IMR-90 (cell line): ENCODE results near the gene HEATR5A. TPM values are rescaled to one million over a fixed set of nuclear protein-coding genes. Genes with fewer than 3 reads are reported as not detected.

Experiments
- ATAC-seq: fragments of 200-7000 bp; cut with Tn5 transposase; 2 replicates; pipeline ENCODE4 v1.9.1; 2020; ENCODE audit warnings: low read depth, mild to moderate bottlenecking, moderate library complexity
- BruUV-seq: library from RNA; stranded (reverse); fragments of 400-500 nt; replicated peaks from 2 replicates; lab custom pipeline; 2021; lab: Mats Ljungman, UMichigan
- CTCF ChIA-PET: fragments of 300-600 bp; formaldehyde crosslinking; extraction: SDS; loops from one replicate; lab custom pipeline; 2021; ENCODE audit warnings: antibody characterized with exemption; lab: Yijun Ruan, JAX
- POLR2A ChIA-PET: fragments of 300-600 bp; sonication (Branson Sonifier 250); formaldehyde crosslinking; loops from one replicate; lab custom pipeline; 2022; ENCODE audit warnings: antibody characterized with exemption; ENCODE audit not compliant: unreplicated experiment; lab: Charles Lee
- DNase-seq: peaks from one replicate; pipeline ENCODE4 v3.0.0; 2013
- H2AFZ ChIP-seq: replicated peaks from 2 replicates; pipeline ENCODE3; 2013; ENCODE audit warnings: low read length, mild to moderate bottlenecking; ENCODE audit not compliant: poor library complexity
- H2AK5ac ChIP-seq: 2 replicates; pipeline ENCODE4 v1.6.1; 2013; ENCODE audit warnings: low read depth, low read length, inconsistent platforms
- H2AK9ac ChIP-seq: replicated peaks from 2 replicates; pipeline ENCODE3; 2013; ENCODE audit warnings: mild to moderate bottlenecking, low read depth, low read length, moderate library complexity; ENCODE audit not compliant: poor library complexity
- H2BK120ac ChIP-seq: 2 replicates; pipeline ENCODE4 v1.6.1; 2013; ENCODE audit warnings: low read depth, low read length, inconsistent platforms
- H2BK15ac ChIP-seq: 3 replicates; pipeline ENCODE4 v1.6.1; 2013; ENCODE audit warnings: low read depth, low read length, inconsistent platforms
- H2BK20ac ChIP-seq: 2 replicates; pipeline ENCODE4 v1.6.1; 2013; ENCODE audit warnings: low read depth, mild to moderate bottlenecking, inconsistent platforms, low read length, moderate library complexity
- H2BK5ac ChIP-seq: 2 replicates; pipeline ENCODE4 v1.6.1; 2013; ENCODE audit warnings: mild to moderate bottlenecking, low read depth, low read length, inconsistent platforms; ENCODE audit not compliant: poor library complexity, severe bottlenecking
- H3K14ac ChIP-seq: replicated peaks from 2 replicates; pipeline ENCODE4 v1.6.1; 2013; ENCODE audit warnings: low read depth, low read length, inconsistent platforms
- H3K18ac ChIP-seq: 2 replicates; pipeline ENCODE4 v1.6.1; 2013; ENCODE audit warnings: low read depth, low read length, control low read depth
- H3K23ac ChIP-seq: 2 replicates; pipeline ENCODE4 v1.6.1; 2013; ENCODE audit warnings: low read depth, low read length, inconsistent platforms
- H3K27ac ChIP-seq: 2 replicates; pipeline ENCODE4 v1.5.1; 2013; ENCODE audit warnings: mild to moderate bottlenecking, control low read depth, low read length; ENCODE audit not compliant: insufficient read depth
- H3K27me3 ChIP-seq: 2 replicates; pipeline ENCODE4 v1.6.1; 2013; ENCODE audit warnings: low read length; ENCODE audit not compliant: control insufficient read depth, insufficient read depth
- H3K36me3 ChIP-seq: 2 replicates; pipeline ENCODE4 v1.6.1; 2013; ENCODE audit warnings: low read length, mixed read lengths; ENCODE audit not compliant: control insufficient read depth, insufficient read depth
- H3K4ac ChIP-seq: 2 replicates; pipeline ENCODE4 v1.6.1; 2013; ENCODE audit warnings: low read depth, low read length, inconsistent platforms
- H3K4me1 ChIP-seq: 2 replicates; pipeline ENCODE4 v1.6.1; 2013; ENCODE audit warnings: low read length, mixed read lengths; ENCODE audit not compliant: control insufficient read depth, insufficient read depth
- H3K4me2 ChIP-seq: 2 replicates; pipeline ENCODE4 v1.6.1; 2013; ENCODE audit warnings: low read depth, mild to moderate bottlenecking, control low read depth, low read length, moderate library complexity
- H3K4me3 ChIP-seq: 2 replicates; pipeline ENCODE4 v1.5.1; 2013; ENCODE audit warnings: low read depth, mild to moderate bottlenecking, control low read depth, low read length, moderate library complexity; ENCODE audit not compliant: insufficient read depth
- H3K56ac ChIP-seq: 2 replicates; pipeline ENCODE4 v1.6.1; 2013; ENCODE audit warnings: low read length, inconsistent platforms; ENCODE audit not compliant: insufficient read depth; ENCODE audit errors: extremely low read depth
- H3K79me1 ChIP-seq, 2 experiments: 2 replicates each; pipeline ENCODE4 v1.6.1; 2013; ENCODE audit warnings: low read length in 2 of 2, inconsistent platforms in 1 of 2, low read depth in 1 of 2
- H3K9ac ChIP-seq: 2 replicates; pipeline ENCODE4 v1.6.1; 2013; ENCODE audit warnings: low read depth, low read length, control low read depth
- H3K9me1 ChIP-seq: 2 replicates; pipeline ENCODE4 v1.6.1; 2013; ENCODE audit warnings: low read length, inconsistent platforms; ENCODE audit not compliant: insufficient read depth
- H3K9me3 ChIP-seq: 2 replicates; pipeline ENCODE4 v1.6.1; 2013; ENCODE audit warnings: low read length; ENCODE audit not compliant: control insufficient read depth, insufficient read depth
- H4K20me1 ChIP-seq: 2 replicates; pipeline ENCODE4 v1.6.1; 2013; ENCODE audit warnings: low read length, inconsistent platforms; ENCODE audit not compliant: insufficient read depth
- H4K5ac ChIP-seq: 2 replicates; pipeline ENCODE4 v1.6.1; 2013; ENCODE audit warnings: mild to moderate bottlenecking, low read depth, low read length, control low read depth
- H4K8ac ChIP-seq, 2 experiments: 2 replicates each; pipeline ENCODE4 v1.6.1; 2013; ENCODE audit warnings: low read depth in 2 of 2, low read length in 2 of 2, control low read depth in 1 of 2, inconsistent platforms in 1 of 2
- H4K91ac ChIP-seq: 2 replicates; pipeline ENCODE4 v1.6.1; 2013; ENCODE audit warnings: low read depth, low read length, inconsistent platforms; ENCODE audit not compliant: insufficient read depth
- BHLHE40 ChIP-seq: fragments of 150-350 bp; IDR thresholded peaks from 2 replicates; pipeline ENCODE4 v1.6.1; 2016; ENCODE audit warnings: mild to moderate bottlenecking, low read depth, low read length
- CEBPB ChIP-seq: IDR thresholded peaks from 2 replicates; pipeline ENCODE4 v1.6.1; 2012; ENCODE audit warnings: low read depth, low read length, improper control_type of control experiment
- CHD1 ChIP-seq: IDR thresholded peaks from 2 replicates; pipeline ENCODE4 v1.6.1; 2012; ENCODE audit warnings: low read depth, low read length, improper control_type of control experiment
- ELK1 ChIP-seq: fragments of 150-350 bp; IDR thresholded peaks from 2 replicates; pipeline ENCODE4 v1.6.1; 2016; ENCODE audit warnings: low read depth, mild to moderate bottlenecking, low read length, moderate library complexity, borderline replicate concordance
- FOS ChIP-seq: fragments of 150-350 bp; IDR thresholded peaks from 2 replicates; pipeline ENCODE4 v1.6.1; 2016; ENCODE audit warnings: low read depth, low read length
- MAFK ChIP-seq: IDR thresholded peaks from 2 replicates; pipeline ENCODE4 v1.6.1; 2012; ENCODE audit warnings: low read depth, low read length, improper control_type of control experiment
- MAZ ChIP-seq: IDR thresholded peaks from 2 replicates; pipeline ENCODE4 v1.6.1; 2012; ENCODE audit warnings: low read depth, mild to moderate bottlenecking, low read length, improper control_type of control experiment, moderate library complexity, borderline replicate concordance
- MXI1 ChIP-seq: IDR thresholded peaks from 2 replicates; pipeline ENCODE4 v1.6.1; 2012; ENCODE audit warnings: low read depth, mild to moderate bottlenecking, low read length, moderate library complexity, borderline replicate concordance
- NFE2L2 ChIP-seq: fragments of 150-350 bp; IDR thresholded peaks from 2 replicates; pipeline ENCODE4 v1.6.1; 2016; ENCODE audit warnings: low read depth, mild to moderate bottlenecking, low read length
- POLR2A ChIP-seq: IDR thresholded peaks from 2 replicates; pipeline ENCODE4 v1.6.1; 2012; ENCODE audit warnings: mild to moderate bottlenecking, low read depth, low read length
- RAD21 ChIP-seq: IDR thresholded peaks from 2 replicates; pipeline ENCODE4 v1.6.1; 2012; ENCODE audit warnings: low read length, improper control_type of control experiment
- RCOR1 ChIP-seq: IDR thresholded peaks from 2 replicates; pipeline ENCODE4 v1.6.1; 2012; ENCODE audit warnings: mild to moderate bottlenecking, low read length, improper control_type of control experiment; ENCODE audit not compliant: insufficient replicate concordance
- RFX5 ChIP-seq: IDR thresholded peaks from 2 replicates; pipeline ENCODE4 v1.8.0; 2012; ENCODE audit warnings: low read depth, mild to moderate bottlenecking, low read length, moderate library complexity
- SMC3 ChIP-seq: fragments of 150-350 bp; IDR thresholded peaks from 2 replicates; pipeline ENCODE4 v1.6.1; 2016; ENCODE audit warnings: low read depth, mild to moderate bottlenecking, antibody characterized with exemption, low read length, moderate library complexity
- WGBS, 2 experiments: methylation state at CpG; one replicate each; pipeline versions ENCODE4 v1.1.5 to v1.1.7; 2013; ENCODE audit warnings: missing lambda C conversion rate in 2 of 2; ENCODE audit not compliant: insufficient read length in 1 of 2; ENCODE audit errors: extremely low coverage in 2 of 2; 5-methylcytosine and 5-hydroxymethylcytosine counted together
- dilution Hi-C: fragments of 300-500 bp; cut with HindIII; formaldehyde crosslinking; loops from one replicate; pipeline ENCODE4 v1.14.3; 2018; ENCODE audit warnings: low sequenced_read_pairs; ENCODE audit not compliant: unreplicated experiment
- in situ Hi-C: fragments of 300-500 bp; cut with MboI; formaldehyde crosslinking; loops from 3 replicates; pipeline ENCODE4 v1.14.3; 2019; ENCODE audit warnings: low sequenced_read_pairs, inconsistent platforms, mixed read lengths
- intact Hi-C: fragments of 100-400 bp; cut with micrococcal nuclease; formaldehyde crosslinking; loops from 2 replicates; pipeline ENCODE4 v1.10.0; 2022
- polyA plus RNA-seq, 3 experiments: library from polyadenylated mRNA; depleted of rRNA; stranded (reverse); fragments of >200 nt; gene quantifications; 2 replicates each; pipeline ENCODE4 v1.2.3, GENCODE V29; 2012; ENCODE audit warnings: low replicate concordance in 1 of 3
- total RNA-seq: library from RNA; depleted of rRNA; stranded (reverse); fragments of >200 nt; gene quantifications from 2 replicates; pipeline ENCODE4 v1.2.3, GENCODE V29; 2012
- TF ChIP-seq, protein P1 (sequence below): conservative IDR thresholded peaks from 2 replicates; pipeline ENCODE4 v1.5.1; 2012; ENCODE audit warnings: mild to moderate bottlenecking, low read depth, low read length, improper control_type of control experiment
- TF ChIP-seq, protein P2 (sequence below): fragments of 150-350 bp; IDR thresholded peaks from 2 replicates; pipeline ENCODE4 v1.6.1; 2017; ENCODE audit warnings: mild to moderate bottlenecking, antibody characterized with exemption, low read length, low read depth

HEATR5A gene
- total and polyA plus RNA-seq, 2 of the 4 experiments (the other 2 are of a cell fraction) = 14.0 to 48.9 TPM

DNA sequence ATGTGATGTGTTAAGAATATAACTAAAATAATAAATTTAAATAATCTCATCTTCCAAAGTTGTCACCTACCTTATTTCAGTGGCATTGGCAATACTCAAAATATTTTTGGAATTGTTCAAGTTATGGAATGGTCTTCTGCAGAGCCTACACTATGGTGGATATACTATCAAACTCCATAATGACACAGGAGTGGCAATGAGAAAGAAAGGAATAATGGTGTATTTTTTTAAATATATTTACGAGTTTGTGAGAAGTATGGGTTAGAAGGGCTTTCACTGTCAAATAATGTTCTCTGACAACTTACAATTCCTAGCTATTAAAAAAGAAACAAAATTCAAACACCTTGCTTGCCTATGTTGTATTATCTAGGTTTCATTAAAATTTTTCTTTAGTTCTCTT, 38.1 kb downstream of the HEATR5A start:
- Histone ChIP-seq H3K36me3 (peaks cover 19% of the 10 kb centered on the region), H3K27ac (no peak overlapping the region), H3K18ac (no peak overlapping the region), H4K5ac (no peak overlapping the region), H2BK15ac (no peak overlapping the region), H2AK9ac (no peak overlapping the region), H3K56ac (no peak overlapping the region), H2AFZ (no peak overlapping the region), H3K27me3 (no peaks in the 10 kb centered on the region), H4K20me1 (no peaks in the 10 kb centered on the region), H3K79me1 (no peaks in the 10 kb centered on the region), H3K4me2 (no peak overlapping the region), H3K9me3 (no peaks in the 10 kb centered on the region), H4K8ac (no peak overlapping the region), H3K9me1 (peaks cover 5% of the 10 kb centered on the region; the same call in 1 of the 2 replicates), H2BK20ac (no peak overlapping the region), H3K9ac (no peak overlapping the region), H4K91ac (no peak overlapping the region), H2BK120ac (no peak overlapping the region), H2BK5ac (no peak overlapping the region), H3K4me1 (0 out of 2 replicates have a peak, but pooled peaks cover 1% of the 10 kb centered on the region), H3K4me3 (no peak overlapping the region), H2AK5ac (no peak overlapping the region), H3K14ac (no peak overlapping the region), H3K23ac (no peak overlapping the region), H3K4ac (no peak overlapping the region)
- in situ Hi-C loops (no loop called here), dilution Hi-C loops (no loop called here), intact Hi-C loops (no loop called here)
- POLR2A ChIA-PET = no interaction called here
- CTCF ChIA-PET = interaction anchor here (1.1 to 1.2 kb wide), 2 partner anchors 15 to 68 kb away, joined by 3 read pairs; no protein-coding TSS in a partner anchor
- DNase-seq (no peak), ATAC-seq (no peak)
- TF ChIP-seq SMC3 (no peak), POLR2A (no peak), MAFK (no peak), NFE2L2 (no peak), RFX5 (no peak), BHLHE40 (no peak), RAD21 (no peak), RCOR1 (no peak), MXI1 (no peak), MAZ (no peak), CEBPB (no peak), FOS (no peak), ELK1 (no peak), CHD1 (no peak)
- TF ChIP-seq, protein P1, sequence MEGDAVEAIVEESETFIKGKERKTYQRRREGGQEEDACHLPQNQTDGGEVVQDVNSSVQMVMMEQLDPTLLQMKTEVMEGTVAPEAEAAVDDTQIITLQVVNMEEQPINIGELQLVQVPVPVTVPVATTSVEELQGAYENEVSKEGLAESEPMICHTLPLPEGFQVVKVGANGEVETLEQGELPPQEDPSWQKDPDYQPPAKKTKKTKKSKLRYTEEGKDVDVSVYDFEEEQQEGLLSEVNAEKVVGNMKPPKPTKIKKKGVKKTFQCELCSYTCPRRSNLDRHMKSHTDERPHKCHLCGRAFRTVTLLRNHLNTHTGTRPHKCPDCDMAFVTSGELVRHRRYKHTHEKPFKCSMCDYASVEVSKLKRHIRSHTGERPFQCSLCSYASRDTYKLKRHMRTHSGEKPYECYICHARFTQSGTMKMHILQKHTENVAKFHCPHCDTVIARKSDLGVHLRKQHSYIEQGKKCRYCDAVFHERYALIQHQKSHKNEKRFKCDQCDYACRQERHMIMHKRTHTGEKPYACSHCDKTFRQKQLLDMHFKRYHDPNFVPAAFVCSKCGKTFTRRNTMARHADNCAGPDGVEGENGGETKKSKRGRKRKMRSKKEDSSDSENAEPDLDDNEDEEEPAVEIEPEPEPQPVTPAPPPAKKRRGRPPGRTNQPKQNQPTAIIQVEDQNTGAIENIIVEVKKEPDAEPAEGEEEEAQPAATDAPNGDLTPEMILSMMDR = no peak
- TF ChIP-seq, protein P2, sequence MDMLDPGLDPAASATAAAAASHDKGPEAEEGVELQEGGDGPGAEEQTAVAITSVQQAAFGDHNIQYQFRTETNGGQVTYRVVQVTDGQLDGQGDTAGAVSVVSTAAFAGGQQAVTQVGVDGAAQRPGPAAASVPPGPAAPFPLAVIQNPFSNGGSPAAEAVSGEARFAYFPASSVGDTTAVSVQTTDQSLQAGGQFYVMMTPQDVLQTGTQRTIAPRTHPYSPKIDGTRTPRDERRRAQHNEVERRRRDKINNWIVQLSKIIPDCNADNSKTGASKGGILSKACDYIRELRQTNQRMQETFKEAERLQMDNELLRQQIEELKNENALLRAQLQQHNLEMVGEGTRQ = no peak
- BruUV-seq = no TSS peak
- 100% methylated on average over 1 of the region's 1 CpG; no CpG with 5 or more reads in 1 of the 2 experiments for WGBS, 2 experiments
